C4-2B (cell line): ENCODE data around the gene TENM4.

Experiments
- ZFX ChIP-seq: fragments of 450-650 bp; IDR thresholded peaks from 2 replicates; pipeline ENCODE4 v1.6.1; 2017
- TF ChIP-seq, protein P1 (sequence below): fragments of 450-650 bp; conservative IDR thresholded peaks from 2 replicates; pipeline ENCODE4 v1.5.1; 2017; ENCODE audit warnings: mild to moderate bottlenecking

DNA sequence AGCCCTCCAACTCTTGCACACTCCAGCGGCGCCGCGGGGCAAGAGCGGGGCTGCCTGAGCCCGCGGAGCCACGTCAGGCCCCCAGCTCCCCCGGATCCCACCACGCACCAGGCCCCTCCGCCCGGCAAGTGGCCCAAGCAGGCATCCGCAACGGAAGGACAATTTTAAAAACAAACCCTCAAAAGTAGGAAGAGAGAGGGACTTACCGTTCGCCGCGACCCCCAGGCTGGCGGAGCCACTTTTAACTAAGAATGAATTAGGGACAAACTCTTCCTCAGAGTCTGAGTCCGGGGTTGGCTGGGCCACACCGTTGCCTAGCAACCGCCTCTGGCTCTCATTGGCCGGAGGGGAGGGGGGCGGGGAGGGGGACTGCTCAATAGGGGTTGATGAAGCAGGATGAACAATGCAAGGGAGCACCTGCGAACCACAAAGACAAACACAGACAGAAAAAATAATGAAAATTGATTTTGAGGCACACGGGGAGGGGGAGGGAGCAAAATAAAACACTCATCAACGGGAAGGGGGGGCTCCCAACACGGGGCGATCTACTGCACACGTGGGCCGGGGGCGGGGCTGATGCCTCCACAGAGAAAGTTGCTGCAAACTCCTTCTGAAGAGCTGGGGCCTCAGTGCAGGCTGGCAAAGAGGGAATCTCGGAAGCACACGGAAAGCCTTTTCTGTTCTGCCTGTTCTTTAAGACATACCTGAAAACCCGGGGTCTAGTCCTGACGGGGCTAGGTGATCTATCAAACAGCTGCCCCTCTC lies 478.7 kb downstream of the TENM4 start:
- TF ChIP-seq, protein P1, sequence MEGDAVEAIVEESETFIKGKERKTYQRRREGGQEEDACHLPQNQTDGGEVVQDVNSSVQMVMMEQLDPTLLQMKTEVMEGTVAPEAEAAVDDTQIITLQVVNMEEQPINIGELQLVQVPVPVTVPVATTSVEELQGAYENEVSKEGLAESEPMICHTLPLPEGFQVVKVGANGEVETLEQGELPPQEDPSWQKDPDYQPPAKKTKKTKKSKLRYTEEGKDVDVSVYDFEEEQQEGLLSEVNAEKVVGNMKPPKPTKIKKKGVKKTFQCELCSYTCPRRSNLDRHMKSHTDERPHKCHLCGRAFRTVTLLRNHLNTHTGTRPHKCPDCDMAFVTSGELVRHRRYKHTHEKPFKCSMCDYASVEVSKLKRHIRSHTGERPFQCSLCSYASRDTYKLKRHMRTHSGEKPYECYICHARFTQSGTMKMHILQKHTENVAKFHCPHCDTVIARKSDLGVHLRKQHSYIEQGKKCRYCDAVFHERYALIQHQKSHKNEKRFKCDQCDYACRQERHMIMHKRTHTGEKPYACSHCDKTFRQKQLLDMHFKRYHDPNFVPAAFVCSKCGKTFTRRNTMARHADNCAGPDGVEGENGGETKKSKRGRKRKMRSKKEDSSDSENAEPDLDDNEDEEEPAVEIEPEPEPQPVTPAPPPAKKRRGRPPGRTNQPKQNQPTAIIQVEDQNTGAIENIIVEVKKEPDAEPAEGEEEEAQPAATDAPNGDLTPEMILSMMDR, result no peak
- no peak for TF ChIP-seq ZFX
